Ascending aorta (tissue), 2 donors: Measurements from ENCODE around the gene CDC14A. TPM values are rescaled to one million over a fixed set of nuclear protein-coding genes. Genes with fewer than 3 reads are reported as not detected.

Experiments
- DNase-seq, 2 donors: peaks; one replicate each; pipeline ENCODE4 v3.0.0-alpha.2; 2019; ENCODE audit warnings: low spot score in 2 of 2
- H3K27ac ChIP-seq, 2 donors: fragments of 200-600 bp; sonication (generic); one replicate each; pipeline ENCODE4 v1.5.1; 2016 to 2017; ENCODE audit warnings: mild to moderate bottlenecking in 1 of 2
- H3K27me3 ChIP-seq: fragments of 200-600 bp; sonication (generic); one replicate; pipeline ENCODE4 v1.5.1; 2017
- H3K36me3 ChIP-seq, 2 donors: fragments of 200-600 bp; sonication (generic); one replicate each; pipeline ENCODE4 v1.5.1; 2016
- H3K4me1 ChIP-seq, 2 donors: fragments of 200-600 bp; sonication (generic); one replicate each; pipeline ENCODE4 v1.5.1; 2016 to 2017; ENCODE audit warnings: mild to moderate bottlenecking in 1 of 2
- H3K4me3 ChIP-seq, 2 donors: fragments of 200-600 bp; sonication (generic); one replicate each; pipeline ENCODE4 v1.5.1; 2016 to 2017; ENCODE audit warnings: mild to moderate bottlenecking in 1 of 2
- H3K9me3 ChIP-seq, 2 donors: fragments of 200-600 bp; sonication (generic); one replicate each; pipeline ENCODE4 v1.5.1; 2016
- intact Hi-C: fragments of 100-400 bp; cut with DNase I; formaldehyde crosslinking; loops from one replicate; pipeline ENCODE4 v1.15.1; 2023
- total RNA-seq: library from RNA; depleted of rRNA; stranded (reverse); fragments of >200 nt; gene quantifications from one replicate; pipeline ENCODE4 v1.1.0, GENCODE V29; 2016
- TF ChIP-seq, protein P1 (sequence below), 3 experiments: fragments of 200-600 bp in 2 of 3; fragments of 450-650 bp in 1 of 3; sonication (generic) in 2 of 3; IDR thresholded peaks; one replicate each; pipeline ENCODE4 v1.5.1; 2016 to 2019; ENCODE audit warnings: antibody characterized with exemption in 3 of 3, mild to moderate bottlenecking in 1 of 3, moderate library complexity in 1 of 3

CDC14A gene
- total RNA-seq, 1 donor from 2014 or later, result 2.0 TPM

DNA sequence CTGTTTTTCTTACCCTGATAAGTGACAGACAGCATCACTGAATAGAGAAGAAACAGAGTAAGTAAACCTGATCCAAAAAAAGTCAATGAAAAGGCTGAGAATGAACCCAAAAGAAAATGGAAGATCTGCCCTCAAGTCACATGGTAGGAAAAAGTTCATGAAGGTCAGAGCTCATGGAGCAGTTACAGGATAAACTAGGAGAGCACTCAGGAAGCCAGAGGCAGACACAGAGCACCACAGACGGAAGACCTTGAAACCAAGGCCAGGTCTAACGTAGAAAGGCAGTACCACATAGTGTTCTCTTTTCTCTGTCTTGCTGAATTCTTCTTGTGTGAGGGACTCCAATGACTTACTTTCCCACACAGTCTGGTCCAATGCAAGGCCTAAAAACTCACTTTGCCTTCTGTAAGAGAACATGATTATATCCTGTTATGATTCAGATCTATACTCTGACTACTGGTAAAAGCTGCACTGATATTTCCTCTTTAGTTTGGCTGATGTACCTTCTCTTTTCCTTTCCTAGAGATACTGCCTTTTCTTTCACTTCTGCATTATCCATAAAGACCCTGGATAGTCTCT is 45.5 kb upstream of the CDC14A start:
- no peak for DNase-seq
- Histone ChIP-seq H3K4me3 (no peak overlapping the region), H3K27ac (no peak overlapping the region), H3K27me3 (no peaks in the 10 kb centered on the region), H3K4me1 (no peaks in the 10 kb centered on the region), H3K9me3 (no peaks in the 10 kb centered on the region), H3K36me3 (no peaks in the 10 kb centered on the region)
- intact Hi-C loops, result no loop called here
- TF ChIP-seq, protein P1, sequence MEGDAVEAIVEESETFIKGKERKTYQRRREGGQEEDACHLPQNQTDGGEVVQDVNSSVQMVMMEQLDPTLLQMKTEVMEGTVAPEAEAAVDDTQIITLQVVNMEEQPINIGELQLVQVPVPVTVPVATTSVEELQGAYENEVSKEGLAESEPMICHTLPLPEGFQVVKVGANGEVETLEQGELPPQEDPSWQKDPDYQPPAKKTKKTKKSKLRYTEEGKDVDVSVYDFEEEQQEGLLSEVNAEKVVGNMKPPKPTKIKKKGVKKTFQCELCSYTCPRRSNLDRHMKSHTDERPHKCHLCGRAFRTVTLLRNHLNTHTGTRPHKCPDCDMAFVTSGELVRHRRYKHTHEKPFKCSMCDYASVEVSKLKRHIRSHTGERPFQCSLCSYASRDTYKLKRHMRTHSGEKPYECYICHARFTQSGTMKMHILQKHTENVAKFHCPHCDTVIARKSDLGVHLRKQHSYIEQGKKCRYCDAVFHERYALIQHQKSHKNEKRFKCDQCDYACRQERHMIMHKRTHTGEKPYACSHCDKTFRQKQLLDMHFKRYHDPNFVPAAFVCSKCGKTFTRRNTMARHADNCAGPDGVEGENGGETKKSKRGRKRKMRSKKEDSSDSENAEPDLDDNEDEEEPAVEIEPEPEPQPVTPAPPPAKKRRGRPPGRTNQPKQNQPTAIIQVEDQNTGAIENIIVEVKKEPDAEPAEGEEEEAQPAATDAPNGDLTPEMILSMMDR (IDR thresholded peaks at IDR 0.05), result no peak

- no peak for DNase-seq
- intact Hi-C loops, result no loop called here
- Histone ChIP-seq H3K4me1 (no peaks in the 10 kb centered on the region), H3K9me3 (no peaks in the 10 kb centered on the region), H3K27me3 (no peaks in the 10 kb centered on the region), H3K36me3 (no peaks in the 10 kb centered on the region), H3K27ac (no peak overlapping the region), H3K4me3 (no peak overlapping the region)
- TF ChIP-seq, protein P1 (IDR thresholded peaks at IDR 0.05), result no peak
Observed at GRCh38 chr1:100308777-100309176, 43.5 kb upstream of the CDC14A start.

- no peak overlapping the region for H3K27ac ChIP-seq
- no peaks in the 10 kb centered on the region for H3K27me3 ChIP-seq
- no peaks in the 10 kb centered on the region for H3K9me3 ChIP-seq
- TF ChIP-seq, protein P1 (IDR thresholded peaks at IDR 0.05), result no peak
- H3K4me3 ChIP-seq, result no peak overlapping the region
- no peaks in the 10 kb centered on the region for H3K36me3 ChIP-seq
- H3K4me1 ChIP-seq, result no peaks in the 10 kb centered on the region
- no peak for DNase-seq
- intact Hi-C loops, result no loop called here
Observed at GRCh38 chr1:100309863-100310262, 42.4 kb upstream of the CDC14A start.

DNA sequence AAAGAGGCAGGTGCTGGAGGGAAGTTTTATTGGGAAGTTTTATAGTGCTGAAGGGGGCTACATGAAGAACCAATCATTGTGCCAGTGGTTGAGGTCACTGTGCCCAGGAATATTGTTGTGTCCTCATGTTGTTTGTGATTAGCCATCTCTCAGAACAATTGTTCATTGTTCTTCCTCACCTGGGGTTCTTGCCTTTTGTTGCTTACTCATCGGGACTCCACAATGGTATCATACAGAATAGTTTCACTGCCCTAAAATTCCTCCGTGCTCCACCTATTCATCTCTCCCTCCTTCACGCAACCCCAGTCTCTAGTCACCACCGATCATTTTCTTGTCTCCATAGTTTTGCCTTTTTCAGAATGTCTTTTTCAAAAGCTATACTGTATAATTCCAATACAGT is 38.9 kb upstream of the CDC14A start:
- no peaks in the 10 kb centered on the region for H3K27me3 ChIP-seq
- intact Hi-C loops, result no loop called here
- TF ChIP-seq, protein P1 (IDR thresholded peaks at IDR 0.05), result no peak

DNA sequence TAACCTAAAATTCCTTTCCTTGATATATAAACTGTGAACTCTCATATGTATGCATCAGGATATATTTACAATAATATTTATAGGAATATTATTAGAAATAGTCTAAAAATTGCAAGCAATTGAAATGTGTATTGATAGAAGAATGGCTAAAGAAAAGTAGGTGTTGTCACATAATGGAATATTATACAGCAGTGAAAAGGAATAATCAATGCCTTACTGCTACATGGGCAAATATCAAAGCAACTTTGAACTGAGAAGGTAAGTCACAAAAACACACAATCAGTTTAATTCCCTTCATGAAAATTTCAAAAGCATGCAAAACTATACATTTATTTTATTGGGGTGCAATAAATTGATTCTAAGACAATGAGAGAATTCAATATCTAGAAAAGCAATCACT is 35.7 kb upstream of the CDC14A start:
- intact Hi-C loops, result no loop called here
- H3K27me3 ChIP-seq, result no peaks in the 10 kb centered on the region
- H3K4me1 ChIP-seq, result no peaks in the 10 kb centered on the region
- no peaks in the 10 kb centered on the region for H3K36me3 ChIP-seq
- no peak for DNase-seq
- peaks cover 0 to 13% of the 10 kb centered on the region in 2 donors for H3K9me3 ChIP-seq
- TF ChIP-seq, protein P1 (IDR thresholded peaks at IDR 0.05), result no peak
- H3K27ac ChIP-seq, result no peak overlapping the region
- no peak overlapping the region for H3K4me3 ChIP-seq

More for the DNA sequence above, 38.9 kb upstream of the CDC14A start:
- Histone ChIP-seq H3K27ac (no peak overlapping the region), H3K36me3 (no peaks in the 10 kb centered on the region), H3K4me3 (no peak overlapping the region), H3K9me3 (no peaks in the 10 kb centered on the region), H3K4me1 (no peaks in the 10 kb centered on the region)
- no peak for DNase-seq
